GM12864 (cell line): ENCODE data around the gene CDK5RAP1.

ENCODE experiments used
- DNase-seq: peaks from one replicate; pipeline ENCODE4 v3.0.0-alpha.2; 2011; ENCODE audit warnings: low read depth
- H3K4me3 ChIP-seq: 2 replicates; pipeline ENCODE4 v1.5.1; 2011; ENCODE audit warnings: mild to moderate bottlenecking, low read depth, low read length, control low read depth
- TF ChIP-seq, protein P1 (sequence below): IDR thresholded peaks from 2 replicates; pipeline ENCODE4 v1.5.1; 2011; ENCODE audit warnings: low read depth, mild to moderate bottlenecking, moderate library complexity, low read length, control low read depth, inconsistent platforms; ENCODE audit errors: missing control alignments

CDK5RAP1 gene

DNA sequence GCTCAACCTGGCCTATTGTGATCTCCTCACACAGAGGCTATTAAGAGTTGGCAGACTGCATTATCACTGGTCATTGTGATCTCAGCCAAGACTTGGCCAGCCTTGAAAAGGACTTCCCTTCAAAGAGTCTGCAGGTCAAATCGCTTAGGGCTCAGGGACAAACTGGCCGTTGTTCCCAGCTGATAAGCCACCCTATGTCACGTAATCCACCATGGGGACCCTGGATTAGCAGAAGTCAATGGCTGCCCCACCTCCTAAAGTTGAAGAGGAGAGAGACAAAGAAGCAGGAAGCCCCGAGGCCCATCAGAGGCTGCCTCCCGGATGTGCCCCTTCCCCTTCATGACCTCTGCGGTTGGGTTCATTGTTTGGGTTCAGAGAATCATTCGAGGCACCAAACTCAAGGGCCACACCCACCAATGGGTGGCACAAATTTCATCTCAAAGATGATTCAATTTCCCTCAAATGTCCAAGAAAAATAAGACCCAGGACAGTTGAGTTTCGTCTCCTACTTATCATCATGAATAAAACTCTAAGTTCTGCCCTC lies 61.7 kb downstream of the CDK5RAP1 start:
- TF ChIP-seq, protein P1, sequence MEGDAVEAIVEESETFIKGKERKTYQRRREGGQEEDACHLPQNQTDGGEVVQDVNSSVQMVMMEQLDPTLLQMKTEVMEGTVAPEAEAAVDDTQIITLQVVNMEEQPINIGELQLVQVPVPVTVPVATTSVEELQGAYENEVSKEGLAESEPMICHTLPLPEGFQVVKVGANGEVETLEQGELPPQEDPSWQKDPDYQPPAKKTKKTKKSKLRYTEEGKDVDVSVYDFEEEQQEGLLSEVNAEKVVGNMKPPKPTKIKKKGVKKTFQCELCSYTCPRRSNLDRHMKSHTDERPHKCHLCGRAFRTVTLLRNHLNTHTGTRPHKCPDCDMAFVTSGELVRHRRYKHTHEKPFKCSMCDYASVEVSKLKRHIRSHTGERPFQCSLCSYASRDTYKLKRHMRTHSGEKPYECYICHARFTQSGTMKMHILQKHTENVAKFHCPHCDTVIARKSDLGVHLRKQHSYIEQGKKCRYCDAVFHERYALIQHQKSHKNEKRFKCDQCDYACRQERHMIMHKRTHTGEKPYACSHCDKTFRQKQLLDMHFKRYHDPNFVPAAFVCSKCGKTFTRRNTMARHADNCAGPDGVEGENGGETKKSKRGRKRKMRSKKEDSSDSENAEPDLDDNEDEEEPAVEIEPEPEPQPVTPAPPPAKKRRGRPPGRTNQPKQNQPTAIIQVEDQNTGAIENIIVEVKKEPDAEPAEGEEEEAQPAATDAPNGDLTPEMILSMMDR = no peak
- no peak for DNase-seq
- no peak overlapping the region for H3K4me3 ChIP-seq

DNA sequence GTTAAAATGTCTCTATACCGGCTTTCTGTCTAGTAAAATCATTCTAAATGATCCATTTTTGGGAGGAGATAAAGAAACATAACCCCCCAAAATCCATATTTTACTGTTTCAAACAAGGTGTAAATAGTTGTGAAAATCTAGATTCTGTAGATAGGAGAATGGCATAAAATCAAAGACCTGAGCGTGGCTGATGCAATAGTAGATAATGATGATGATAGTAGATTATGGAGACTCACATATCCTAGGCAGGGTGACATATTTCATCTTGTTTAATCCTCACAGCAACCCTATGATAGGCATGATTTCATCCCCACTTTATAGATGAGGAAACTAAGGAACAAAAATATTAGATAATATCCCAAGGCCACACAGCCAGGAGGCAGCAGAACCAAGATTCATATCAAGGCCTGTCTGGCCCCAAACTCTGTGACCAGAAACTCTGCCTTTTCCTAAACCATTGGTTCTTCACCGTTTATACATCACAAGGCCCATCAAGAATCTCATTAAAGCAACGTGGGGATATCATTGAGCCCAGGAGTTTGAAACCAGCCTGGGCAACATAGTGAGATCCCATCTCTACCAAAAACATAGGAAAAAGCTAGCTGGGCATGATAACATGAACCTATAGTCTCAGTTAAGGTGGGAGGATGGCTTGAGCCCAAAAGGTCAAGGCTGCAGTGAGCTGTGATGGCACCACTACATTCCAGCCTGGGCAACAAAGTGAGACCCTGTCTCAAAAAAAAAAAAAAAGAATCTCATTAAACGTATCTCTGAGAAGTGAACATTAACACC lies 62.7 kb downstream of the CDK5RAP1 start:
- DNase-seq = no peak
- TF ChIP-seq, protein P1 = no peak
- no peak overlapping the region for H3K4me3 ChIP-seq

DNA sequence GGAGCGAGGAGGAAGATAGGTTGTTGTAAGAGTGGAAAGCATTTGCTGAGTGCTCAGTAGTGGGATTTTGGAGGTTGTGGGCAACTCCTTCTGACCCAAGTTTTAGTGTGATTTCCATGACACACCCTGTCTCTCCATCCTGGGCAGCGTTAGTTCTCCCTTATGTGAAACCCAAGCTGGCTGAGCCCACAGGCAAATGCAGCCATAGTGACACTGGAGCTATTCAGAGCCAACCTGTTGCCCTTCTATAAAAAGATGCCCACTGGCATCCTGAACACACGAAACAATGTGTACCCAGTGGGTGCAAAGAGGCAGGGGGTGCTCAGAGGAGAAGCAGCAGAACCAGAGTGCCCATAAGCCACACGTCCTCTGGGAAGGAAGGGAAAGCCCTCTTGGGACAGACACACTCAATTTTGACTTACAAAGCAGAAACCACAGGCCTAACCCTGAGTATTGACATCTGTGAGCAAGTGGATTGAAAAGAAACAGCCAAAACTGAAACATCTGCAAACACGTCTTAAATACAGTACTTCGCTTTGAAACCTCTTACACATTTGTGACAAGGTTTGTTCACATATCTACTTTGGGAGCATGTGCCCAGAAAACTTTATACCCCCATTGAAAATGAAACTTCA lies 63.7 kb downstream of the CDK5RAP1 start:
- H3K4me3 ChIP-seq = no peak overlapping the region
- DNase-seq = peak; percentile 47
- TF ChIP-seq, protein P1 = no peak

DNA sequence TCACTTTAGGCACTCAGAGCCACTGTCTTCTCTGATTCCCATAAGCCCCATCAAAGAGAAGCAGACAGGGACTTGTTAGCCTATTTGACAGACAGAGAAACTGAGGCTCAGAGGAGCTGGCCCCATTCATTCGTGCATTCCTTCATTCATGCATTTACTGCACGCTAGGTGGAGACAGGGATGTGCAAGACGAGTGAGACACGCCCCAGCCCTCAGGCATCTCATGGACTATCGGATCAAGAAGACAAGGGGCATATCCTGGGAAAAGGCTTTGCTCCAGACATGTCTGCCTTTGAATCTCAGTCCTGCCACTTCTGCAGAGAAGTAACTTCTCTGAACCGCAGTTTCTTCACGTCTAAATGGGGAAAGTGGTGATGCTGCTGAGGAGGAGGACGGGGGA lies 64.2 kb downstream of the CDK5RAP1 start:
- no peak overlapping the region for H3K4me3 ChIP-seq
- TF ChIP-seq, protein P1 = no peak
- no peak for DNase-seq

DNA sequence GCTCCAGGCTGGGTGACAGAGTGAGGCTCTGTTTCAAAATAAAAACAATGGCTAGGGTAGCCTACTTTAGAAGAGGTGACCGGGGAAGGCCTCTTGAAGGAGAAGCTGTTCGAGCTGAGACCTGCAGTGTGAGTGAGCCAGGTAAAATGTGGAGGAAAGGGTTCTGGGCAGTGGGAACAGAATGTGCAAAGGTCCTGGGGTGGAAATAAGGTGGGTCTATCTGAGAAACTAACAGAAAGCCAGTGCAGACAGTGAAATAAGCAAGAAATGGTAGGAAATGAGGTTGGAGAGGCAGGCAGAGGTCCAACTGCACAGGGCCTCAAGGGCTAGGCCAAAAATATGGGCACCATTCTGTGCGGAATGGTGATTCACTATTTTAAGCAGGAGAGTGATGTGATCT lies 64.9 kb downstream of the CDK5RAP1 start:
- TF ChIP-seq, protein P1 = no peak
- no peak for DNase-seq
- no peak overlapping the region for H3K4me3 ChIP-seq

DNA sequence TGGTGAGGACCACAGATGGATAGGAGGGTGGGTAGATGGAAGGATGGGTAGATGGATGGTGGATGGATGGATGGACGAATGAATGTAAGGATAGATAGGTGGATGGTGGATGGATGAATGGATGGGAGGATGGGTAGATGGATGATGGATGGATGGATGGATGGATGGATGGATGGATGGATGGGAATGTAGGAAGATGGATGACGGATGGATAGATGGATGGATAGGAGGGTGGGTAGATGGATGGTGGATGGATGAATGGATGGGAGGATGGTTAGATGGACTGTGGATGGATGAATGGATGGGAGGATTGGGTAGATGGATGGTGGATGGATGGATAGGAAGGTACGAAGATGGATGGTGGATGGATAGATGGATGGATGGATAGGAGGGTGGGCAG lies 67.2 kb downstream of the CDK5RAP1 start:
- TF ChIP-seq, protein P1 = no peak
- DNase-seq = no peak
- H3K4me3 ChIP-seq = no peak overlapping the region

DNA sequence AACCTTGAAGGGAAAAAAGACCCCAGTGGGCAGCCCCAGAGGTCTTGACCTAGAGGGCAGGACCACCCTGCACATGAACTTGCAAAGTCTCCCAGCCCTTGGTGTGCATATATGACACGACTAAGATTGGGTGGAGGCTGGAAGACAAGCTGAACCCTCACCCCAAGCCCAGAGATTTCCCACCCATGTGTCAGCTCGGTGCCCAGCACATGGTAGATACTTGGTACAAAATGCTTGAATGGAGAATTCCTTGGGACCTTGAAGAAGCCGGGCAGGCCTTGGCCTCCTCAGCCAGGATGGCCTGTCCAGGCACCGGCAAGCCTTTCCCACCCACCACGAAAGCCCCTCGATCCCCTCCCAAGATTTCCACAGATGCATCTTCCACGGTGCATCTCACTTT lies 67.7 kb downstream of the CDK5RAP1 start:
- TF ChIP-seq, protein P1 = no peak
- DNase-seq = no peak
- no peak overlapping the region for H3K4me3 ChIP-seq
